ENCODE data around the gene TMEM88. TPM values are rescaled to one million over a fixed set of nuclear protein-coding genes. Genes with fewer than 3 reads are reported as not detected.

The TMEM88 gene
- total and polyA plus RNA-seq, 2 of the 8 experiments (the other 6 are each of a cell fraction or from before 2014, with no cell fraction given), result 0.69 to 8.8 TPM

DNA sequence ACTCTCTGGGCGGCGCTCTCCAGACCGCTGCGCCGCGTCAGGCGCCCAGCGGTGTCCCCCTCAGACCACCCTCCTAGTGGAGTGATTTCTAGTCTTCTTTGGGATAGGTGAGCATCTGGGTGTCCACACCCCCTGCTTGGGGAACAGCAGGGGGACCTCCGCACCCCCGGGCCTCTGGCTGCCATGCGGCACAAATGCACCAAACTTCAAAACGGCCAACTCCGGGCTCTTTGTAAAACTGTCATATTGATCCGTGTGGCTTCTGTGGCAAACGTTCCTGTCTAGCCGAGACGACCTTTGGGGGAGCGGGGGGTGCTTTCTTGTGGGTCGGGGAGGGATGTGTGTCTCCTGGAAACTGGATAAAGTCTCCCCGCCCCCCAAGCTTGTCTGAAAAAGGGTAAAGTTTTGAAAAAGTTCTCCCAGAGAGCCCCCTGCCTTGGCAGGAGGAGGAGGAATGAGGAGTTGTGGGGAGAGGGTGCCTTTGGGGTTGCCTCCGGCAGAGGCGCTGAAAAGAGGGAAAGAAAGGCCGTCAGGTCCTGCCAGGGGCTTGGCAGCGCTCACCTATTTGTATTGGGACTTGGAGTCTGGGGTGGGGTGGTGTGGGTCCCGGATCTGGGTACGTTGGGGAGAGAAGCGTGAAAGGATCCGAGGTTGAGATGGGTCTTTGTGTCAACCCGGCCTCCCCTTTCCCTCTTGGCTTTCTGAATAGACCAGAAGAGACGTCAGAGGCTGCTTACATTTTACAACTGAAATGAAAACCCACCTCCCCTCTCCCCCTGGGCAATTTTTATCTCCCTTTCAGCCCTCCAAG is 31.6 kb downstream of the TMEM88 start:
- no peak overlapping the region for H2BK5ac ChIP-seq (ENCODE audit: low read depth, low read length)
- no peak overlapping the region for H3K56ac ChIP-seq (replicated peaks; ENCODE audit: insufficient read length, low read depth, low read length)
- H4K8ac ChIP-seq (ENCODE audit: extremely low read depth, insufficient read depth, low read length), result no peak overlapping the region
- H3K18ac ChIP-seq (ENCODE audit: extremely low read depth, low read length), result no peak overlapping the region
- ChIA-PET POLR2A (ENCODE audit: partially characterized antibody) (interaction anchor here (0.7 to 1.7 kb wide), 2 partner anchors 17 to 51 kb away, joined by 3 to 6 read pairs; no protein-coding TSS in a partner anchor), CTCF (ENCODE audit: partially characterized antibody) (interaction anchor here (0.6 to 1.3 kb wide), 3 partner anchors 15 to 24 kb away, joined by 3 to 4 read pairs (median 3); no protein-coding TSS in a partner anchor)
- no peaks in the 10 kb centered on the region for H3K79me1 ChIP-seq (ENCODE audit: low read depth, low read length)
- no peak overlapping the region for H2BK15ac ChIP-seq (ENCODE audit: low read length)
- H2BK12ac ChIP-seq (ENCODE audit: low read depth, low read length), result no peak overlapping the region
- H3K4me3 ChIP-seq (ENCODE audit: extremely low read depth in 1 of 4, insufficient read depth in 2 of 4, low read depth in 3 of 4, low read length in 4 of 4), result peak overlapping the region; percentile 52 to 83 (median 70)
- H2AK5ac ChIP-seq (ENCODE audit: low read depth, low read length), result no peak overlapping the region
- H3K4me1 ChIP-seq (replicated peaks in 1 of 4; ENCODE audit: control insufficient read depth in 3 of 4, insufficient read depth in 4 of 4, low read length in 3 of 4), result peaks cover 9 to 30% (median 17%) of the 10 kb centered on the region in 4 experiments
- H2BK20ac ChIP-seq (ENCODE audit: low read length), result no peak overlapping the region
- peaks cover 0 to 10% (median 3%) of the 10 kb centered on the region in 4 experiments; a peak in 3 of 7 replicates for H3K27me3 ChIP-seq (replicated peaks in 1 of 4; ENCODE audit: control insufficient read depth in 3 of 4, extremely low read depth in 1 of 4, insufficient read depth in 3 of 4, low read length in 3 of 4)
- FAIRE-seq, result no peak
- no peak overlapping the region for H2AFZ ChIP-seq (ENCODE audit: low read length)
- H3K4ac ChIP-seq (replicated peaks; ENCODE audit: insufficient read length, low read depth, low read length), result no peak overlapping the region
- 1% methylated on average over 29 of the region's 30 CpGs; no CpG with 5 or more reads in 1 of the 2 experiments for WGBS, 2 experiments (ENCODE audit: extremely low coverage in 1 of 2, insufficient coverage in 1 of 2, insufficient read length in 1 of 2, insufficient replicate concordance in 2 of 2, low coverage in 1 of 2, low lambda C conversion rate in 2 of 2, missing lambda C conversion rate in 1 of 2)
- no peak overlapping the region for H3K23ac ChIP-seq (ENCODE audit: insufficient read length)
- H4K20me1 ChIP-seq (replicated peaks in 1 of 2; ENCODE audit: control insufficient read depth in 1 of 2, insufficient read depth in 2 of 2, low read length in 2 of 2), result no peaks in the 10 kb centered on the region
- H3K27ac ChIP-seq (ENCODE audit: low read depth, low read length), result no peak overlapping the region
- H3K23me2 ChIP-seq (ENCODE audit: low read depth, low read length), result peaks cover 24% of the 10 kb centered on the region
- H3K4me2 ChIP-seq (ENCODE audit: insufficient read depth in 1 of 2, low read depth in 2 of 2, low read length in 2 of 2), result peak overlapping the region; percentile 82 to 100
- no peak overlapping the region for H2BK120ac ChIP-seq (replicated peaks; ENCODE audit: low read depth, low read length)
- H4K5ac ChIP-seq (ENCODE audit: insufficient read length, low read depth, low read length), result no peak overlapping the region
- no peaks in the 10 kb centered on the region for H3K79me2 ChIP-seq (ENCODE audit: control insufficient read depth in 1 of 2, insufficient read depth in 2 of 2, low read length in 2 of 2)
- peaks cover 0 to 4% (median 0%) of the 10 kb centered on the region in 4 experiments; a peak in 1 of 8 replicates for H3K36me3 ChIP-seq (ENCODE audit: control insufficient read depth in 2 of 4, insufficient read depth in 4 of 4, low read length in 3 of 4)
- no peaks in the 10 kb centered on the region for H3K9me3 ChIP-seq (ENCODE audit: insufficient read depth in 2 of 2, low read depth in 1 of 2, low read length in 1 of 2)
- H3K9ac ChIP-seq (replicated peaks in 1 of 4; ENCODE audit: extremely low read depth in 1 of 4, low read depth in 3 of 4, low read length in 3 of 4), result no peak overlapping the region; a peak in 1 of 7 replicates
- H4K91ac ChIP-seq (replicated peaks; ENCODE audit: insufficient read length, low read length), result no peak overlapping the region
- no peak overlapping the region for H3K14ac ChIP-seq (ENCODE audit: insufficient read length)
- peak in 1 of 2 experiments; percentile 59 for DNase-seq (ENCODE audit: low read depth in 1 of 2, low spot score in 2 of 2)
- TF ChIP-seq CTBP2 (IDR thresholded peaks at IDR 0.05; ENCODE audit: borderline replicate concordance, insufficient read depth, insufficient read length, low read length) (peak; percentile 4), HDAC2 (IDR thresholded peaks at IDR 0.05; ENCODE audit: borderline replicate concordance in 1 of 2, low read depth in 2 of 2, low read length in 2 of 2) (peak in 1 of 2 experiments; percentile 15; a peak in 1 of 4 replicates), POU5F1 (IDR thresholded peaks at IDR 0.05; ENCODE audit: low read depth, low read length) (no peak), CTCF (IDR thresholded peaks at IDR 0.05; ENCODE audit: control extremely low read depth in 1 of 3, insufficient read depth in 1 of 3, low read depth in 1 of 3, low read length in 3 of 3) (peak in 2 of 3 experiments; percentile 2 to 23; a peak in 2 of 4 replicates), SAP30 (IDR thresholded peaks at IDR 0.05; ENCODE audit: insufficient read depth, insufficient replicate concordance, low read length) (peak; percentile 24), SP2 (IDR thresholded peaks at IDR 0.05; ENCODE audit: low read length) (no peak), EZH2 (IDR thresholded peaks at IDR 0.05; ENCODE audit: low read depth, low read length, severe bottlenecking) (peak; percentile 33)
